GM23248 (cell line): Measurements from ENCODE around the gene FAM186B. TPM values are rescaled to one million over a fixed set of nuclear protein-coding genes. Genes with fewer than 3 reads are reported as not detected.

Experiments
- DNase-seq: peaks from one replicate; pipeline ENCODE4 v3.0.0-alpha.2; 2015
- H2AFZ ChIP-seq: fragments of 200-600 bp; sonication (generic); 2 replicates; pipeline ENCODE4 v1.6.1; 2016; ENCODE audit warnings: antibody characterized with exemption
- H3F3A ChIP-seq: fragments of 200-600 bp; sonication (generic); 2 replicates; pipeline ENCODE4 v1.6.1; 2016; ENCODE audit warnings: mild to moderate bottlenecking, antibody characterized with exemption, mixed run types; ENCODE audit not compliant: insufficient read depth
- H3K27ac ChIP-seq: fragments of 200-600 bp; sonication (generic); 2 replicates; pipeline ENCODE4 v1.5.1; 2016; ENCODE audit warnings: mild to moderate bottlenecking
- H3K27me3 ChIP-seq: fragments of 200-600 bp; sonication (generic); replicated peaks from 2 replicates; pipeline ENCODE4 v1.6.1; 2016; ENCODE audit warnings: mild to moderate bottlenecking; ENCODE audit not compliant: insufficient read depth
- H3K36me3 ChIP-seq: fragments of 200-600 bp; sonication (generic); 2 replicates; pipeline ENCODE4 v1.6.1; 2016; ENCODE audit warnings: low read depth, mild to moderate bottlenecking
- H3K4me1 ChIP-seq: fragments of 200-600 bp; sonication (generic); 2 replicates; pipeline ENCODE4 v1.6.1; 2016; ENCODE audit warnings: mild to moderate bottlenecking; ENCODE audit not compliant: insufficient read depth
- H3K4me2 ChIP-seq: fragments of 200-600 bp; sonication (generic); one replicate; pipeline ENCODE4 v1.6.1; 2016; ENCODE audit warnings: mild to moderate bottlenecking; ENCODE audit not compliant: unreplicated experiment
- H3K4me3 ChIP-seq: fragments of 200-600 bp; sonication (generic); 2 replicates; pipeline ENCODE4 v1.5.1; 2016; ENCODE audit warnings: mild to moderate bottlenecking
- H3K79me2 ChIP-seq: fragments of 200-600 bp; sonication (generic); 2 replicates; pipeline ENCODE4 v1.6.1; 2016; ENCODE audit warnings: mild to moderate bottlenecking; ENCODE audit not compliant: insufficient read depth
- H3K9ac ChIP-seq: fragments of 200-600 bp; sonication (generic); 2 replicates; pipeline ENCODE4 v1.6.1; 2016; ENCODE audit warnings: mild to moderate bottlenecking
- H3K9me2 ChIP-seq: fragments of 200-600 bp; sonication (generic); 2 replicates; pipeline ENCODE4 v1.6.1; 2016; ENCODE audit warnings: mixed run types, mild to moderate bottlenecking, moderate library complexity; ENCODE audit not compliant: insufficient read depth
- H3K9me3 ChIP-seq: fragments of 200-600 bp; sonication (generic); one replicate; pipeline ENCODE4 v1.6.1; 2017; ENCODE audit warnings: low read depth
- H4K20me1 ChIP-seq: fragments of 200-600 bp; sonication (generic); 2 replicates; pipeline ENCODE4 v1.6.0; 2016; ENCODE audit not compliant: insufficient read depth
- EZH2 ChIP-seq: fragments of 200-600 bp; sonication (generic); IDR thresholded peaks from 2 replicates; pipeline ENCODE4 v1.6.1; 2018; ENCODE audit warnings: antibody characterized with exemption, mild to moderate bottlenecking; ENCODE audit not compliant: insufficient read depth, poor library complexity, severe bottlenecking
- EZH2phosphoT487 ChIP-seq: fragments of 200-600 bp; sonication (generic); IDR thresholded peaks from 2 replicates; pipeline ENCODE4 v1.6.1; 2018; ENCODE audit warnings: antibody characterized with exemption, moderate library complexity, mild to moderate bottlenecking, low read depth; ENCODE audit not compliant: insufficient read depth
- WGBS, 2 experiments: methylation state at CpG; one replicate each; pipeline ENCODE4 v1.1.6; 2015 to 2017; ENCODE audit warnings: low lambda C conversion rate in 2 of 2, low coverage in 1 of 2; ENCODE audit errors: missing lambda C conversion rate in 2 of 2; 5-methylcytosine and 5-hydroxymethylcytosine counted together
- in situ Hi-C: fragments of 300-500 bp; cut with MboI; formaldehyde crosslinking; loops from 2 replicates; pipeline ENCODE4 v1.15.0; 2020
- polyA plus RNA-seq: library from polyadenylated mRNA; unstranded; fragments of >200 nt; fragmentation: Nextera tagmentation; extraction: Ambion mirVana; gene quantifications from 2 replicates; pipeline ENCODE4 v1.2.1, GENCODE V29; 2016
- total RNA-seq: library from RNA; depleted of rRNA; stranded (reverse); fragments of >200 nt; shearing (Covaris generic); gene quantifications from 2 replicates; pipeline ENCODE4 v1.2.3, GENCODE V29; 2014

FAM186B gene
- total and polyA plus RNA-seq, 2 experiments from 2014 or later = 0.22 to 0.38 TPM

DNA sequence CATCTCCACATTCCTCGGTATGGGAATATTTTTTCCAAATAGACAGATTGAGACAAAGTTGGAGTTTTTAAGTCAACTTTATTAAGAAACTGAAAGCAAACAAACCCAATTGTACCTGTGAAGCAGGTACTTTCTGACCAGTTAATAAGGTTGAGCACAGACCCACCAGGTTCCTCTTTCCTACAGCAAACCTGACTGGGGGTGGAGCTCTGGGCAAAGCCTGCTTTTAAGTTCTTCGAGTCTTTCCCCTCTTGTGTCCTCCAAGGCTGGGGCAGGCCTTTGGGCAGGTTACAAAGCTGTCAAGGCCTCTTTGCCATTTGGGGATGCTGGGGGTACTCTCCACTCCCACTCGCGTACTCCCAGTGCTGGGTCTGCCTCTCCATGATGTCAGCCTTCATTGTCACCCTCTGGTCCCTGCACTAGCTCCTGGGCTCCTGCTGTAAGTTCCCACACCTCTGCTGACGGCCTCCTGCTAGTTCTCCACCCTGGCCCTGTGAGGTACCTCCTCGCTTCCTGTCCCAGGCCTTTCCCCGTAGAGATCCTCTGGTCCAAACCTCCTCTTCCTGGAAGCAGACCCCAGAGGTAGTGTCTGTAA, 63.4 kb downstream of the FAM186B start:
- H3K9ac ChIP-seq = no peak overlapping the region
- in situ Hi-C loops = no loop called here
- no peaks in the 10 kb centered on the region for H3K79me2 ChIP-seq
- H3K27ac ChIP-seq = no peak overlapping the region
- 0 out of 2 replicates have a peak, but pooled peaks cover under 1% of the 10 kb centered on the region for H3F3A ChIP-seq
- H3K27me3 ChIP-seq = peaks cover 36% of the 10 kb centered on the region
- TF ChIP-seq EZH2 (no peak), EZH2phosphoT487 (no peak)
- no peaks in the 10 kb centered on the region for H3K36me3 ChIP-seq
- H3K9me2 ChIP-seq = no peaks in the 10 kb centered on the region
- H3K9me3 ChIP-seq = no peaks in the 10 kb centered on the region
- no peak overlapping the region for H3K4me3 ChIP-seq
- no peaks in the 10 kb centered on the region for H4K20me1 ChIP-seq
- DNase-seq = no peak
- H3K4me2 ChIP-seq = no peak overlapping the region
- H3K4me1 ChIP-seq = peaks cover 2% of the 10 kb centered on the region; the same call in 1 of the 2 replicates
- WGBS, 2 experiments = 79 to 82% methylated on average over 7 of the region's 7 CpGs
- no peak overlapping the region for H2AFZ ChIP-seq

DNA sequence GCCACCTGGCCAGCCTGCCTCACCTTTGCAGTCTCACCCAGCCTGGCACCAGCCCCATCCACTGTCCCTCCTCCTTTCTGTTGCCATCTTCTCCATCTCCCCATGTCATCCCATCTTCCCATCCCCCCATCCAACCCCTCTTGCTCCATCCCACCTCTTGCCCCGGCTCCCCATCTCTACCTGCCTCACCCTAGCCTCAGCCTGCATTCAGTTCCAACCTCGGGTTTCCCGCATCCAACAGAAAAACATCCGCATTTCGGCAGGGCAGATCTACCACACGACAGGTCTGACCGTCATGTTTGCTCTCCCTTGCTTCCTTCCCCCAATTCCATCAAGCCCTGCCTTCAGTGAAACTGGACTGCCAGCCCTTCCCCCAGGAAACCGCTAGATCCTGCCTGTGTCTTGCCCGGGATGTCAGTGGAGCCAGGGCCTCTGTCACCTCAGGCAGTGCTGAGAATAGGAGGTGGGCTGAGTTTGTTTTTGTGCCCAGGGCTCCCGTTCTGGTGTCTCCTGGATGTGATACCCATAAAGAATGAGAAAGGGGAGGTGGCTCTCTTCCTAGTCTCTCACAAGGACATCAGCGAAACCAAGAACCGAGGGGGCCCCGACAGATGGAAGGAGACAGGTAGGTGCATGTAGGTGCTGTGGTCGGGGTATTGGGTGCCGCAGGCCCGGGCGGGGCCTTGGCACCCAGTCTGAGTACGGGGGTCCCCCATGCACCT, 64.1 kb downstream of the FAM186B start:
- Histone ChIP-seq H3F3A (0 out of 2 replicates have a peak, but pooled peaks cover 5% of the 10 kb centered on the region), H3K79me2 (no peaks in the 10 kb centered on the region), H3K27ac (no peak overlapping the region), H3K4me3 (no peak overlapping the region), H2AFZ (no peak overlapping the region), H3K27me3 (peaks cover 37% of the 10 kb centered on the region), H3K9me2 (no peaks in the 10 kb centered on the region), H3K9ac (no peak overlapping the region), H3K4me1 (peaks cover 2% of the 10 kb centered on the region; the same call in 1 of the 2 replicates), H3K36me3 (no peaks in the 10 kb centered on the region), H3K4me2 (no peak overlapping the region), H3K9me3 (no peaks in the 10 kb centered on the region), H4K20me1 (no peaks in the 10 kb centered on the region)
- 75 to 78% methylated on average over 17 to 18 of the region's 18 CpGs for WGBS, 2 experiments
- in situ Hi-C loops = no loop called here
- TF ChIP-seq EZH2phosphoT487 (no peak), EZH2 (no peak)
- no peak for DNase-seq

DNA sequence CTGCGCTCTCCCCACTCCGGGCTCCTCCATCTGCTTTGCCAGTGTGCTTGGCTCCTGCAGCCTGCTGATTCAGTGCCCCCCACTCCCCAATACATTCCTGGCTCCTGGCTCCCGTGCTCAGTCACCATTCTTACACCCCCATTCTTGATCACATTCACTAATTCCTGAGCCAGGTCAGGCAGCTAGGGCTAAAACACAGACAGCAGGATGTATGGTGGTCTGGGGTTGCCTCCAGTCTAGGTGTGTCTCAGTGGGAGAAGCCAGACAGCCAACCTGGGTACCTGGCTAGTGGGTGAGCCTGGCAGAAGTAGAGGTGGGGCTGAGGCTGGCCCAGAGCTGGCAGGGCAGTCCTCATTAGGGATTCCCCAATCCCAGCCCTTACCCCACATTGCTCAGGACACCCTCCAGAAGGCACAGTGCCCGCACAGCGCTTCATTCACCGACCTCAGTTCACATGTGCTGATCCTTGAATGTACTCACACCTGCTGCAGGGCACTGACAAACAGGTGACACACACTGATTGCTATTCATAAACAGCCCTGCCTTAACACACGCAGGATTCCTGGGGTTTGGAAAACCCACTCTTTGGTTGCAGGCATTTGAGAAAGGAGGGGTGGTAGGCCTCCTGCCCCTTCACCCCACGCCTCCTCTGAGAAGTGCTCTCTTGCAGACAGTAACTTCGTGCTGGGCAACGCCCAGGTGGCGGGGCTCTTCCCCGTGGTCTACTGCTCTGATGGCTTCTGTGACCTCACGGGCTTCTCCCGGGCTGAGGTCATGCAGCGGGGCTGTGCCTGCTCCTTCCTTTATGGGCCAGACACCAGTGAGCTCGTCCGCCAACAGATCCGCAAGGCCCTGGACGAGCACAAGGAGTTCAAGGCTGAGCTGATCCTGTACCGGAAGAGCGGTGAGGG, 65.0 kb downstream of the FAM186B start:
- peaks cover 6% of the 10 kb centered on the region for H3K4me1 ChIP-seq
- H3K27ac ChIP-seq = no peak overlapping the region
- H3K9me2 ChIP-seq = no peaks in the 10 kb centered on the region
- in situ Hi-C loops = no loop called here
- WGBS, 2 experiments = 87 to 91% methylated on average over 21 of the region's 21 CpGs
- peaks cover 32% of the 10 kb centered on the region for H3K27me3 ChIP-seq
- no peaks in the 10 kb centered on the region for H3K9me3 ChIP-seq
- H3K9ac ChIP-seq = no peak overlapping the region
- H3K79me2 ChIP-seq = no peaks in the 10 kb centered on the region
- H3K4me3 ChIP-seq = no peak overlapping the region
- no peak for DNase-seq
- peaks cover 9% of the 10 kb centered on the region; the same call in 1 of the 2 replicates for H3F3A ChIP-seq
- no peak overlapping the region for H3K4me2 ChIP-seq
- no peaks in the 10 kb centered on the region for H3K36me3 ChIP-seq
- H2AFZ ChIP-seq = no peak overlapping the region
- no peaks in the 10 kb centered on the region for H4K20me1 ChIP-seq
- TF ChIP-seq EZH2phosphoT487 (no peak), EZH2 (no peak)
